Panc1 (cell line): Measurements from ENCODE around the gene NRG2. TPM values are rescaled to one million over a fixed set of nuclear protein-coding genes. Genes with fewer than 3 reads are reported as not detected.

Experiments
- ATAC-seq: fragments of 200-7000 bp; cut with Tn5 transposase; 2 replicates; pipeline ENCODE4 v1.9.1; 2020; ENCODE audit warnings: mild to moderate bottlenecking, moderate library complexity
- BruUV-seq: library from RNA; stranded (reverse); fragments of 400-500 nt; replicated peaks from 2 replicates; lab custom pipeline; 2021; lab: Mats Ljungman, UMichigan
- CTCF ChIA-PET: fragments of 300-600 bp; sonication (Branson Sonifier 250); formaldehyde crosslinking; loops from one replicate; lab custom pipeline; 2022; ENCODE audit warnings: antibody characterized with exemption; lab: Charles Lee
- POLR2A ChIA-PET: fragments of 300-600 bp; sonication (Branson Sonifier 250); formaldehyde crosslinking; loops from one replicate; lab custom pipeline; 2022; ENCODE audit warnings: antibody characterized with exemption; lab: Charles Lee
- DNase-seq: peaks from one replicate; pipeline ENCODE4 v3.0.0-alpha.2; 2010; ENCODE audit warnings: low read depth, low spot score
- H3K27ac ChIP-seq: 2 replicates; pipeline ENCODE4 v1.5.1; 2011; ENCODE audit warnings: mild to moderate bottlenecking, low read length, inconsistent platforms
- H3K27me3 ChIP-seq: fragments of 200-500 bp; sonication (Bioruptor generic); 2 replicates; pipeline ENCODE4 v1.6.0; 2014; ENCODE audit warnings: low read length, inconsistent platforms; ENCODE audit not compliant: control insufficient read depth, insufficient read depth
- H3K36me3 ChIP-seq: fragments of 200-500 bp; sonication (Bioruptor generic); 2 replicates; pipeline ENCODE4 v1.5.1; 2014; ENCODE audit warnings: inconsistent platforms, mild to moderate bottlenecking, low read length, moderate library complexity; ENCODE audit not compliant: control insufficient read depth, insufficient read depth
- H3K4me1 ChIP-seq: 2 replicates; pipeline ENCODE4 v1.5.1; 2011; ENCODE audit warnings: inconsistent platforms, mild to moderate bottlenecking, low read length, moderate library complexity; ENCODE audit not compliant: control insufficient read depth, insufficient read depth
- H3K4me3 ChIP-seq, 2 experiments: 2 replicates each; pipeline ENCODE4 v1.5.1; 2011 to 2012; ENCODE audit warnings: low read depth in 2 of 2, low read length in 2 of 2, mild to moderate bottlenecking in 2 of 2, inconsistent platforms in 1 of 2, moderate library complexity in 1 of 2
- H3K9me3 ChIP-seq: fragments of 200-500 bp; sonication (Bioruptor generic); 2 replicates; pipeline ENCODE4 v1.5.1; 2014; ENCODE audit warnings: low read depth, mild to moderate bottlenecking, inconsistent platforms, low read length, moderate library complexity; ENCODE audit not compliant: control insufficient read depth, insufficient read depth
- CTCF ChIP-seq: fragments of 450-650 bp; IDR thresholded peaks from 2 replicates; pipeline ENCODE4 v1.5.1; 2017; ENCODE audit warnings: mild to moderate bottlenecking
- POLR2AphosphoS5 ChIP-seq: IDR thresholded peaks from 2 replicates; pipeline ENCODE4 v1.6.1; 2012; ENCODE audit warnings: mild to moderate bottlenecking, low read depth, low read length, moderate library complexity
- REST ChIP-seq, 2 experiments: IDR thresholded peaks; 2 replicates each; pipeline ENCODE4 v1.6.1; 2011 to 2012; ENCODE audit warnings: low read depth in 2 of 2, control low read depth in 1 of 2, low read length in 1 of 2, mild to moderate bottlenecking in 1 of 2, moderate library complexity in 1 of 2; ENCODE audit not compliant: insufficient read depth in 1 of 2
- SIN3A ChIP-seq: IDR thresholded peaks from 2 replicates; pipeline ENCODE4 v1.6.1; 2012; ENCODE audit warnings: low read depth, mild to moderate bottlenecking, low read length, moderate library complexity, borderline replicate concordance; ENCODE audit not compliant: insufficient read depth
- TCF7L2 ChIP-seq: IDR thresholded peaks from 2 replicates; pipeline ENCODE4 v1.6.1; 2011; ENCODE audit warnings: mild to moderate bottlenecking, low read depth, low read length, inconsistent platforms
- in situ Hi-C: cut with HindIII; loops from 2 replicates; pipeline ENCODE4 v1.10.0; 2016; ENCODE audit warnings: low sequenced_read_pairs, low pct_unique_long_range_greater_than_20kb
- intact Hi-C: fragments of 100-400 bp; cut with micrococcal nuclease; formaldehyde crosslinking; loops from one replicate; pipeline ENCODE4 v1.10.0; 2022; ENCODE audit not compliant: unreplicated experiment
- total RNA-seq: library from RNA; stranded (reverse); gene quantifications from one replicate; pipeline ENCODE4 v1.2.1, GENCODE V29; 2021; ENCODE audit not compliant: unreplicated experiment

Gene NRG2
- total RNA-seq, 1 experiment from 2014 or later, result 20.2 TPM

GRCh38 chr5:139805545-139805944, 237.6 kb downstream of the NRG2 start:
- no peaks in the 10 kb centered on the region for H3K36me3 ChIP-seq
- TF ChIP-seq CTCF (no peak), REST (IDR thresholded peaks at IDR 0.05; ENCODE audit: insufficient read depth in 1 of 2, low read depth in 2 of 2, low read length in 1 of 2) (no peak), TCF7L2 (no peak), SIN3A (no peak), POLR2AphosphoS5 (no peak)
- H3K4me1 ChIP-seq, result no peaks in the 10 kb centered on the region
- ChIA-PET CTCF (no interaction called here), POLR2A (no interaction called here)
- in situ Hi-C loops (no loop called here), intact Hi-C loops (no loop called here)
- ATAC-seq, result no peak
- H3K27me3 ChIP-seq, result peaks cover 2% of the 10 kb centered on the region; the same call in 1 of the 2 replicates
- H3K4me3 ChIP-seq, result no peak overlapping the region
- H3K27ac ChIP-seq, result no peak overlapping the region
- H3K9me3 ChIP-seq, result no peaks in the 10 kb centered on the region
- no peak for DNase-seq
- no TSS peak for BruUV-seq

- CTCF ChIA-PET, result interaction anchor here (0.6 kb wide), 1 partner anchor 474 kb away, joined by 5 read pairs; no protein-coding TSS in a partner anchor
- no peaks in the 10 kb centered on the region for H3K36me3 ChIP-seq
- H3K27ac ChIP-seq, result no peak overlapping the region
- peaks cover 2% of the 10 kb centered on the region; the same call in 1 of the 2 replicates for H3K27me3 ChIP-seq
- POLR2A ChIA-PET, result no interaction called here
- no peak overlapping the region for H3K4me3 ChIP-seq
- TF ChIP-seq TCF7L2 (no peak), POLR2AphosphoS5 (no peak), CTCF (no peak), REST (IDR thresholded peaks at IDR 0.05; ENCODE audit: insufficient read depth in 1 of 2, low read depth in 2 of 2, low read length in 1 of 2) (no peak), SIN3A (no peak)
- intact Hi-C loops, result no loop called here
- H3K4me1 ChIP-seq, result no peaks in the 10 kb centered on the region
- ATAC-seq (no peak), DNase-seq (no peak)
- no TSS peak for BruUV-seq
- in situ Hi-C loops, result no loop called here
- H3K9me3 ChIP-seq, result no peaks in the 10 kb centered on the region
Observed at GRCh38 chr5:139804800-139805397, 238.2 kb downstream of the NRG2 start.
